NT2/D1 (cell line): ENCODE data around the gene ATP8B3.

Experiments used
- SUZ12 ChIP-seq: IDR thresholded peaks from 2 replicates; pipeline ENCODE4 v1.6.1; 2011; ENCODE audit not compliant: insufficient read length, insufficient read depth; ENCODE audit errors: extremely low read depth
- YY1 ChIP-seq: IDR thresholded peaks from 2 replicates; pipeline ENCODE4 v1.6.1; 2011; ENCODE audit not compliant: insufficient read length, insufficient read depth
- ZNF274 ChIP-seq: IDR thresholded peaks from 2 replicates; pipeline ENCODE4 v1.6.1; 2011; ENCODE audit warnings: mild to moderate bottlenecking, low read depth, low read length

DNA sequence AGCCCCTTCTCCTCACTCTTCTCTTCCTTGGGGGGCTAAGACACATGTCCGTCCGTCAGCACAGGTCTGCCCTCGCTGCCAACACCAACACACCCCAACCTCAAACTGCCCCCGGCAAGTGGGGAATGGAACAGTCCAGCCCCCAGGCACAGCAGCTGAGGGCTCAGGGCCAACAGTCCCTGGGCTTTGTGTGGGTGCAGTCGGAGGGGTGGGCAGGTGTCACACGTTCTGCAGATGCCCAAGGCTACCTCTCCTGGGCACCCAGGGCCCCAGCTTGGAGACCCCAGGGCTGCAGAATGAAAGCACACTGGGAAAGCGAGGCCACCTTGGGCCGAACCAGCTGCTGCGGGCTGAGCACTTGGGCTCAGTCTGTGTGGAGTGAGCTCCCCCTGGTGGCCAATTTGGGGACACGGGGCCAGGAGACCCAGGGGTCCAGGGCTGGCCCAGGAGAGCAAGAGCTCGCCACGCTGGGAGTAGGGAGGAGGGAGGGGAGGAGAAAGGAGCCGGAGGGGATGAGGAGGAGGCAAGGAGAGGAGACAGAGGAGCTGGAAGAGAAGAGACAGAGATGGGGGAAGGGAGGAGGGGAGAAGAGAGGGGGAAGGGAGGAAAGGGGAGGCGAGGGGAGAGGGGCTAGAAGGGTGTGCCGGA, 14.0 kb upstream of the ATP8B3 start:
- TF ChIP-seq ZNF274 (no peak), YY1 (no peak), SUZ12 (no peak)
